ENCODE measurements around the gene ZNF746. TPM values are rescaled to one million over a fixed set of nuclear protein-coding genes. Genes with fewer than 3 reads are reported as not detected.

The ZNF746 gene
- total and polyA plus RNA-seq, 3 donors from 2014 or later = 32.1 to 56.7 (median 49.3) TPM

DNA sequence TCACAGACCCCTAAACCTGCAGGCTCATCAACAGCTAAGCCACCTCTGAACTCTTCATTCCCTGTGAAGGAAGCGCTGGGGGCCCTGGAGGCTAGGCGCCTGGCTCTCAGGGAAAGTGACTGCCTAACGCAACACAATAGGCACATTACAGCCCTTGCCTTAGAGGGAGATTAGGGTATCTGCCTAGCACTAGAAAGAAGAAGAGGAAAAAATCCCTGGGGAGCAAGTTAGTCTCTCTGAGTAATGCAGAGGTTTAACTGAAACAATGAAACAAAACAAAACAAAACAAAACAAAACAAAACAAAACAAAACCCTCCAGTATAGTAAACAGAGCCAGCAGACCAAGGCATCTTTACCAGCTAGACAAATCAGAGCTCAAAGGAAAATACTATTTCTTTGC, 39.4 kb downstream of the ZNF746 start:
- H3K36me3 ChIP-seq (ENCODE audit: low read depth, missing control alignments) = no peaks in the 10 kb centered on the region
- peaks cover 6% of the 10 kb centered on the region for H3K4me1 ChIP-seq
- 56 to 70% methylated on average over 3 of the region's 3 CpGs for WGBS, 2 donors
- no peaks in the 10 kb centered on the region for H3K27me3 ChIP-seq
- H3K27ac ChIP-seq = no peak overlapping the region
- TF ChIP-seq, protein P1, sequence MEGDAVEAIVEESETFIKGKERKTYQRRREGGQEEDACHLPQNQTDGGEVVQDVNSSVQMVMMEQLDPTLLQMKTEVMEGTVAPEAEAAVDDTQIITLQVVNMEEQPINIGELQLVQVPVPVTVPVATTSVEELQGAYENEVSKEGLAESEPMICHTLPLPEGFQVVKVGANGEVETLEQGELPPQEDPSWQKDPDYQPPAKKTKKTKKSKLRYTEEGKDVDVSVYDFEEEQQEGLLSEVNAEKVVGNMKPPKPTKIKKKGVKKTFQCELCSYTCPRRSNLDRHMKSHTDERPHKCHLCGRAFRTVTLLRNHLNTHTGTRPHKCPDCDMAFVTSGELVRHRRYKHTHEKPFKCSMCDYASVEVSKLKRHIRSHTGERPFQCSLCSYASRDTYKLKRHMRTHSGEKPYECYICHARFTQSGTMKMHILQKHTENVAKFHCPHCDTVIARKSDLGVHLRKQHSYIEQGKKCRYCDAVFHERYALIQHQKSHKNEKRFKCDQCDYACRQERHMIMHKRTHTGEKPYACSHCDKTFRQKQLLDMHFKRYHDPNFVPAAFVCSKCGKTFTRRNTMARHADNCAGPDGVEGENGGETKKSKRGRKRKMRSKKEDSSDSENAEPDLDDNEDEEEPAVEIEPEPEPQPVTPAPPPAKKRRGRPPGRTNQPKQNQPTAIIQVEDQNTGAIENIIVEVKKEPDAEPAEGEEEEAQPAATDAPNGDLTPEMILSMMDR (IDR thresholded peaks at IDR 0.05) = no peak
- no peak for TF ChIP-seq POLR2A (IDR thresholded peaks at IDR 0.05)
- intact Hi-C loops (cut with DNase I; ENCODE audit: low total_unique reads) = no loop called here
- no peaks in the 10 kb centered on the region for H3K9me3 ChIP-seq
- no peak for DNase-seq
- no peak overlapping the region for H3K4me3 ChIP-seq

DNA sequence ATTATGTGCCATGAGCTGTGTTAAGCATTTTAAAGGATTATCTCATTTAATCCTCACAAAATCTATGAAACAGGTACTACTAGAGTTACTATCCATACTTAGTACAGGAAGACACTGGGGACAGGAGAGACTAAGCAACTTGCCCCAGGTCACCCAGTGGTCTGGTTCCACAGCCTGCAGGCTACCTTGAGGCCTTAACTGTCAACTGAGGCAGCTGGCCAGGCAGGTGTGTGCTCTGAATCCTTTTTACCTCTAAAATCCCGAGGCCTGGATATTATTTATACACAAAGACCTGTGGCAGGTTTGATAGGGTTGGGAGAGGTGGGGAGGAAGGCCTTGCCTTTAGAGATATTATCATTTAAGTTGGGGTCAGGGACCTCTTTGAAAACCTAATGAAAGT, 39.8 kb downstream of the ZNF746 start:
- Histone ChIP-seq H3K4me1 (peaks cover 6% of the 10 kb centered on the region), H3K27me3 (no peaks in the 10 kb centered on the region), H3K36me3 (ENCODE audit: low read depth, missing control alignments) (no peaks in the 10 kb centered on the region), H3K4me3 (no peak overlapping the region), H3K9me3 (no peaks in the 10 kb centered on the region), H3K27ac (no peak overlapping the region)
- no peak for DNase-seq
- WGBS, 2 donors = 71 to 79% methylated on average over 1 of the region's 1 CpG
- intact Hi-C loops (cut with DNase I; ENCODE audit: low total_unique reads) = no loop called here
- TF ChIP-seq POLR2A (IDR thresholded peaks at IDR 0.05) = no peak
- TF ChIP-seq, protein P1 (IDR thresholded peaks at IDR 0.05) = no peak

GRCh38 chr7:149456506-149457421, 40.8 kb downstream of the ZNF746 start:
- TF ChIP-seq, protein P1 (IDR thresholded peaks at IDR 0.05) = no peak
- TF ChIP-seq POLR2A (IDR thresholded peaks at IDR 0.05) = no peak
- Histone ChIP-seq H3K4me1 (peaks cover 6% of the 10 kb centered on the region), H3K4me3 (no peak overlapping the region), H3K9me3 (no peaks in the 10 kb centered on the region), H3K27ac (no peak overlapping the region), H3K36me3 (ENCODE audit: low read depth, missing control alignments) (no peaks in the 10 kb centered on the region), H3K27me3 (no peaks in the 10 kb centered on the region)
- intact Hi-C loops (cut with DNase I; ENCODE audit: low total_unique reads) = no loop called here
- DNase-seq = no peak
- 84 to 93% methylated on average over 11 of the region's 11 CpGs for WGBS, 2 donors

DNA sequence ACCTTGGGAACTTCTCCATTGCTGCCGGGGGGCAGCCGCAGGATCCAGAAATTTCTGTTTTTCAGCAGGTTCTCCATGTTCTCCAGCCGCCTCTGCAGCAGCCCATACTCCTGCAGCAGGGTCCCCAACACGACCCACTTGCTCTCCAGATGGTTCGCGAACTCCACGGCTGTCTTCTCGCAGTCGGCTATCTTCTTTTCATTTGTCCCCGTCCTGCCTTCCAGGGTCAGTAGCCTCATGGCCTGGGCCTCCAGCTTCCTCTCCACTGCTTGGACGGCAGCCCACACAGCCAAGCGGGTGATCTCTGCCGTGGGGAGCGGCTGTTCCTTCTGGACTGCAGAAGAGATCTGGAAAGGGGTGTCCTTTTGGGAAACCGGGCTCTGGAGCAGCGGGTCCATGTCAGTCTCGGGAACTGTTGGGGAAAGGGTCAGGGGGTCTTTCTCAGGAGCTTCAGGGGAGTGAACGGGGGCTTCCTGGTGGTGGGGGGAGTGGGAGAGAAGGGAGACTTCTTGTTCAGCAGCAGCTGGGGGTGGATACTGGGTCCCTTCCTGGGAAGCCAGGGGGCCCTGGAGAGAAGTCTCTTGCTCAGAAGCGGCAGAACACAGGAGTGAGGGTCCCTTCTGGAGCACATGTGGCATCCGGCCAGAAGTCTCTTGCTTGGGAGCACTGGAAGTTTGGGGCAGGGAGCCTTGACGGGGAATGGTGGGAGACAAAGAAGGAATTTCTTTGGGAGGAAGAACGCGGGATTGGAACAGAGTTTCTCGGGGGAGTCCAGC, 42.2 kb downstream of the ZNF746 start:
- Histone ChIP-seq H3K27me3 (no peaks in the 10 kb centered on the region), H3K4me3 (no peak overlapping the region), H3K27ac (no peak overlapping the region), H3K36me3 (ENCODE audit: low read depth, missing control alignments) (no peaks in the 10 kb centered on the region), H3K4me1 (peaks cover 6% of the 10 kb centered on the region), H3K9me3 (no peaks in the 10 kb centered on the region)
- DNase-seq = no peak
- 85 to 90% methylated on average over 23 to 24 of the region's 24 CpGs for WGBS, 2 donors
- intact Hi-C loops (cut with DNase I; ENCODE audit: low total_unique reads) = no loop called here
- TF ChIP-seq POLR2A (IDR thresholded peaks at IDR 0.05) = no peak
- TF ChIP-seq, protein P1 (IDR thresholded peaks at IDR 0.05) = no peak

Data from testis (tissue), 3 donors.